Immature natural killer cell (primary cell): ENCODE measurements around the gene PRORP. TPM values are rescaled to one million over a fixed set of nuclear protein-coding genes. Genes with fewer than 3 reads are reported as not detected.

Experiments used
- polyA plus RNA-seq, 3 donors: library from polyadenylated mRNA; unstranded; fragments of 300-500 nt; fragmentation: Illumina TruSeq; gene quantifications; one replicate each; pipeline ENCODE4 v1.2.3, GENCODE V29; 2021

Gene PRORP
- polyA plus RNA-seq, 3 donors from 2014 or later, result 32.7 to 59.5 (median 36.7) TPM

Other genes starting within 250 kb of the PRORP start
- 10 to 100 TPM in 1 of 3 donors, 1 to 10 TPM in 2; 4.0 to 17.6 (median 8.3) TPM for gene BAZ1A, start 247.2 kb upstream of the PRORP start, polyA plus RNA-seq
- 10 to 100 TPM; 25.4 to 50.6 (median 29.5) TPM for gene SRP54, start 139.6 kb upstream of the PRORP start, polyA plus RNA-seq
- gene FAM177A1, start 76.3 kb upstream of the PRORP start, polyA plus RNA-seq, result 10 to 100 TPM; 42.5 to 75.3 (median 47.7) TPM
- 10 to 100 TPM; 73.4 to 76.5 (median 75.3) TPM for gene PPP2R3C, start 562 bp upstream of the PRORP start, polyA plus RNA-seq
- gene PSMA6, start 169.8 kb downstream of the PRORP start, polyA plus RNA-seq, result 100 to 1,000 TPM; 402 to 658 (median 537) TPM